Measurements from ENCODE around the gene GTPBP6. TPM values are rescaled to one million over a fixed set of nuclear protein-coding genes. Genes with fewer than 3 reads are reported as not detected.

Gene GTPBP6
- total RNA-seq, 1 donor, result 34.4 TPM

DNA sequence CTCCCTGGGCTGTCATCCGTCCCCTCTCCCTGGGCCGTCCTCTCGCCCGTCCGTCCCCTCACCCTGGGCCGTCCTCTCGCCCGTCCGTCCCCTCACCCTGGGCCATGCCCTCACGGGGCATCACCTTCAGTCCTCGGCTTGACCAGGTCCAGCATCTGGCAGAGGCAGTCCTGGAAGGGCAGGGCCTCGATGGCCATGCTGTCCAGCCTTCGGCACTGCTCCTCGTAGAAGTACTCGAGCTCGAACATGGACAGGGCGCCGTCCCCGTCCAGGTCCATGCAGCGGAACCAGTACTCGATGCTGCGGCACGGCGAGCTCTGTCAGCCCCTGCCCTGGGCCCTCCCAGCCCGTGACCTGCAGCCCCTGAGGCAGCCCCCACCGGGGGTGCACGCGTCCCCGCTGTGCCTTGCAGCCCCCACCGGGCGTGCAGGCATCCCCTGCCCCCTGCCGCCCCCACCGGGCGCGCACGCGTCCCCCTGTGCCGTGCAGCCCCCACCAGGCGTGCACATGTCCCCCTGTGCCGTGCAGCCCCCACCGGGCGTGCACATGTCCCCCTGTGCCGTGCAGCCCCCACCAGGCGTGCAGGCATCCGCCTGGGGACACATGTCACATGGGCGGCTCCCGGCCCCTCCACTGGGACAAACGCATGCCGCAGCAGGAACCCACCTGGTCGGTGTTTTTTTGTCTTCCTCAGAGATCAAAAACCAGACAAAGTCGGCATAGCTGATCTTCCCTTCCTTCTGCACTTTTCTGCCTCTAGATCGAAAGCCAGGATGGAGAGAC lies 22.2 kb upstream of the GTPBP6 start:
- no peak overlapping the region for H2AFZ ChIP-seq (ENCODE audit: low read length)
- H3K4me1 ChIP-seq (ENCODE audit: insufficient read depth, low read length), result no peaks in the 10 kb centered on the region
- no peak overlapping the region for H3K4me2 ChIP-seq (ENCODE audit: insufficient read depth, low read length)
- no peaks in the 10 kb centered on the region for H3K36me3 ChIP-seq (ENCODE audit: insufficient read depth, low read length)
- no peaks in the 10 kb centered on the region for H3K79me2 ChIP-seq (ENCODE audit: insufficient read depth, low read length)
- no peak for TF ChIP-seq CTCF (IDR thresholded peaks at IDR 0.05; ENCODE audit: extremely low read depth, low read depth, low read length)
- H3K27me3 ChIP-seq (ENCODE audit: insufficient read depth, low read length), result no peaks in the 10 kb centered on the region
- H4K20me1 ChIP-seq (ENCODE audit: insufficient read depth, low read length), result no peaks in the 10 kb centered on the region
- DNase-seq (ENCODE audit: insufficient read length, low spot score, missing footprints), result no peak
- H3K27ac ChIP-seq (ENCODE audit: low read depth, low read length), result no peak overlapping the region
- no peak overlapping the region for H3K4me3 ChIP-seq (ENCODE audit: insufficient read depth, low read length)
- H3K9me3 ChIP-seq (ENCODE audit: low read depth, low read length), result no peaks in the 10 kb centered on the region

DNA sequence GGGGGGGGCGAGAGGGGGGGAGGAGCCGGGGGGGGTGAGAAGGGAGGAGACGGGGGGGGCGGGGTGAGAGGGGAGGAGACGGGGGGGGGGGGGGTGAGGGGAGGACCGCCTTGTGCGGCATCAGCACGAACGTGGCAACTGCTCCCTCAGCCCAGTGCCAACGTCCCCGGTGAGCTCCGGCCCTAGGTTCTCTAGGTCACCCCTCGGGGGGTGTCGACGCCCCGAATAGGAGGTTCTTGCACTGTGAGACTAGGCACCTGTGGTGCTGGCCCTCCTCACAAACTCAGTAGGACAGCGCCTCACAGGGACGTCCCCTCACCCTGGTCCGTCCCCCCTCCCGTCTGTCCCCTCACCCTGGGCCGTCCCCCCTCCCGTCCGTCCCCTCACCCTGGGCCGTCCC lies 21.5 kb upstream of the GTPBP6 start:
- no peak overlapping the region for H3K4me2 ChIP-seq (ENCODE audit: insufficient read depth, low read length)
- no peaks in the 10 kb centered on the region for H3K36me3 ChIP-seq (ENCODE audit: insufficient read depth, low read length)
- DNase-seq (ENCODE audit: insufficient read length, low spot score, missing footprints), result no peak
- TF ChIP-seq CTCF (IDR thresholded peaks at IDR 0.05; ENCODE audit: extremely low read depth, low read depth, low read length), result no peak
- H3K9me3 ChIP-seq (ENCODE audit: low read depth, low read length), result no peaks in the 10 kb centered on the region
- no peaks in the 10 kb centered on the region for H3K4me1 ChIP-seq (ENCODE audit: insufficient read depth, low read length)
- H4K20me1 ChIP-seq (ENCODE audit: insufficient read depth, low read length), result no peaks in the 10 kb centered on the region
- no peak overlapping the region for H3K27ac ChIP-seq (ENCODE audit: low read depth, low read length)
- H3K79me2 ChIP-seq (ENCODE audit: insufficient read depth, low read length), result no peaks in the 10 kb centered on the region
- no peak overlapping the region for H2AFZ ChIP-seq (ENCODE audit: low read length)
- no peak overlapping the region for H3K4me3 ChIP-seq (ENCODE audit: insufficient read depth, low read length)
- no peaks in the 10 kb centered on the region for H3K27me3 ChIP-seq (ENCODE audit: insufficient read depth, low read length)

DNA sequence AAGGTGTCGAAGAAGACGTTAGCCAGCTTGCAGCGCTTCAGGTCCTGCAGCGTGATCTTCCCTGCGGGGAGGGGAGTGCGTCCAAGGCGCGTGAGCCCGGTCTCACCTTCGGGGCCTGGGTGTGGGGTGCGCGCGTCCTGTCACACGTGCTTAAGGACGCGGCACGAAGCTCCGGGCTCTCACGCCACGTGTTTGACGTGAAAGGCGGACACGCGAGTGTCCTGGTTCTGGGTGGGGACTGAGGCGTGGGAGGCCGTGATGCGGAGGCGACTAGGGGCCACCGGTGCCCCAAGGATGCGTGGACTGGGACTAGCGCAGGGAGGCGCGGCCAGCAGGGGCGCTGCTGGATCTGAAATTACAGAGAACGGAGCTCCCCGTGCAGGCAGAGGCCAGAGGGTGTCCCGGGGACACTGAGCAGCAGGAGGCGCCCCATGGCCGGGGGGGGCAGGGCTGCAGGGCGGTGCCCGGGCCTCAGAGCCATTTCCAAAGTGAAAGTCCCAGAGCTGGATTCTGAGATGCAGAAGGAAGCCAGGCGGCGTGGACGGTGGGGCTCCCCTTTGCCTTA lies 20.3 kb upstream of the GTPBP6 start:
- no peak for DNase-seq (ENCODE audit: insufficient read length, low spot score, missing footprints)
- no peak overlapping the region for H2AFZ ChIP-seq (ENCODE audit: low read length)
- no peak overlapping the region for H3K27ac ChIP-seq (ENCODE audit: low read depth, low read length)
- H3K27me3 ChIP-seq (ENCODE audit: insufficient read depth, low read length), result no peaks in the 10 kb centered on the region
- no peaks in the 10 kb centered on the region for H3K9me3 ChIP-seq (ENCODE audit: low read depth, low read length)
- H4K20me1 ChIP-seq (ENCODE audit: insufficient read depth, low read length), result no peaks in the 10 kb centered on the region
- no peaks in the 10 kb centered on the region for H3K36me3 ChIP-seq (ENCODE audit: insufficient read depth, low read length)
- no peaks in the 10 kb centered on the region for H3K79me2 ChIP-seq (ENCODE audit: insufficient read depth, low read length)
- TF ChIP-seq CTCF (IDR thresholded peaks at IDR 0.05; ENCODE audit: extremely low read depth, low read depth, low read length), result no peak
- H3K4me1 ChIP-seq (ENCODE audit: insufficient read depth, low read length), result no peaks in the 10 kb centered on the region
- H3K4me3 ChIP-seq (ENCODE audit: insufficient read depth, low read length), result no peak overlapping the region
- no peak overlapping the region for H3K4me2 ChIP-seq (ENCODE audit: insufficient read depth, low read length)

- H2AFZ ChIP-seq (ENCODE audit: low read length), result no peak overlapping the region
- H4K20me1 ChIP-seq (ENCODE audit: insufficient read depth, low read length), result no peaks in the 10 kb centered on the region
Measured at GRCh38 chrX:338281-338835, 19.8 kb upstream of the GTPBP6 start.

More at GRCh38 chrX:338281-338835, 19.8 kb upstream of the GTPBP6 start:
- DNase-seq (ENCODE audit: insufficient read length, low spot score, missing footprints), result no peak
- TF ChIP-seq CTCF (IDR thresholded peaks at IDR 0.05; ENCODE audit: extremely low read depth, low read depth, low read length), result no peak
- no peak overlapping the region for H3K27ac ChIP-seq (ENCODE audit: low read depth, low read length)
- no peak overlapping the region for H3K4me3 ChIP-seq (ENCODE audit: insufficient read depth, low read length)
- H3K27me3 ChIP-seq (ENCODE audit: insufficient read depth, low read length), result no peaks in the 10 kb centered on the region
- H3K9me3 ChIP-seq (ENCODE audit: low read depth, low read length), result no peaks in the 10 kb centered on the region
- no peak overlapping the region for H3K4me2 ChIP-seq (ENCODE audit: insufficient read depth, low read length)
- H3K4me1 ChIP-seq (ENCODE audit: insufficient read depth, low read length), result no peaks in the 10 kb centered on the region
- H3K36me3 ChIP-seq (ENCODE audit: insufficient read depth, low read length), result no peaks in the 10 kb centered on the region
- H3K79me2 ChIP-seq (ENCODE audit: insufficient read depth, low read length), result no peaks in the 10 kb centered on the region

All from osteoblast (primary cell).